ENCODE results near the gene CRTAP.
"Not testable (repeated sequence)": the region's sequence is repeated elsewhere in the genome, so short reads cannot be mapped to it uniquely, and the experiment has no call there.

Gene CRTAP

DNA sequence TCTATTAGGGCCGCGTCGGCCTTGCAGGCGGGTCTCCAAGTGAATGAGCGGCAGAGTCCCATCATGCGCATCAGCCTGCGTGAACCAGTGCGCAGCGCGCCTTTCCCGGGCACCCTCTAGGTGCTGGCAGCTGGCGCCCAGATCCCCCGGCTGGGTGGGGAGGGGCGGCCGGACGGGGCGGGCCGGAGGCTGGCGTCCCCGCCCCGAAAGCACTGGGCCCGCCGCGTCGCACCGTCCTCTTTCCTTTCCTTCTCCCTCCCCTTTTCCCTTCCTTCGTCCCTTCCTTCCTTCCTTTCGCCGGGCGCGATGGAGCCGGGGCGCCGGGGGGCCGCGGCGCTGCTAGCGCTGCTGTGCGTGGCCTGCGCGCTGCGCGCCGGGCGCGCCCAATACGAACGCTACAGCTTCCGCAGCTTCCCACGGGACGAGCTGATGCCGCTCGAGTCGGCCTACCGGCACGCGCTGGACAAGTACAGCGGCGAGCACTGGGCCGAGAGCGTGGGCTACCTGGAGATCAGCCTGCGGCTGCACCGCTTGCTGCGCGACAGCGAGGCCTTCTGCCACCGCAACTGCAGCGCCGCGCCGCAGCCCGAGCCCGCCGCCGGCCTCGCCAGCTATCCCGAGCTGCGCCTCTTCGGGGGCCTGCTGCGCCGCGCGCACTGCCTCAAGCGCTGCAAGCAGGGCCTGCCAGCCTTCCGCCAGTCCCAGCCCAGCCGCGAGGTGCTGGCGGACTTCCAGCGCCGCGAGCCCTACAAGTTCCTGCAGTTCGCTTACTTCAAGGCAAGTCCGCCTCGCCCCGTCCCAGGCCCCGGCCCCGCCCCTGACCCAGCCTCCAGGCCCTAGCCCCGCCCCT, at the start of gene CRTAP:
CRTAP (plus strand) TSS at position 243 of the 850 bp plus-strand sequence; CDS start at position 307, 64 bp downstream.
- peak; percentile 65 for DNase-seq

DNA sequence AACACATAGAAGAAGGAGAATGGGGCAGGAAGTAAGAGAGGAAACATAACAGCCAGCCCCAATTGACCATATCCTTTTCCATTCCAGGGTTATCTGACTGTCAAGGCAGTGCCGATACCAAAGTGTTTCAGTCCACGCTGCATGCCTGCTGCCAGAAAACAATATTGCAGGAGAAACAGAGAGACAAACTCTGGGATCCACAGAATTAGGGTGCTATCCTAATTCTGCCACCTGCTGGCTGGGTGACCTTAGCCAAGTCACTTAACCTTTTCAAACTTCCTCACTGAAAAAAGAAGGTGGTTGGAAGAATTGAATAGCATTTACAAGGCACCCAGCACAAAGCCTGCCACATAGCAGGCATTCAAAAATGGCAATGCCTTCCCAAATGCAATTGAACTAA, 48.9 kb upstream of the CRTAP start:
- DNase-seq: no peak

DNA sequence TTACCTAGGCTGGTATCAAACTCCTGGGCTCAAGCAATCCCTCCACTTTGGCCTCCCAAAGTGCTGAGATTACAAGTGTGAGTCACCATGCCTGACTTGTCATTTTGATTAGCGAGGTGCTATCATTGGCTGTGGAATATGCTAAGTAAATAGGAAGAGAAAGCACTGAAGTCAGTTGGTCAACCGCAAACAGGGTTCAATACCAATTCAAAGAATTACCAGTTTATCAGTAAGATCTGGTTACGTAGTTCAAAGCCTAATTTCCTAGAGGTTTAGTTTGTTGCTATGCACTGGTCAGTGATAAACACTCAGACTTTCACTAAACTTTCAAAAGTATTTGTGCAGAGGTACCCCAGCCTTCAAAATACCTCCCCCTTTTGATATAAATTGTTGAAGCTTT, 46.3 kb upstream of the CRTAP start:
- DNase-seq: no peak

DNA sequence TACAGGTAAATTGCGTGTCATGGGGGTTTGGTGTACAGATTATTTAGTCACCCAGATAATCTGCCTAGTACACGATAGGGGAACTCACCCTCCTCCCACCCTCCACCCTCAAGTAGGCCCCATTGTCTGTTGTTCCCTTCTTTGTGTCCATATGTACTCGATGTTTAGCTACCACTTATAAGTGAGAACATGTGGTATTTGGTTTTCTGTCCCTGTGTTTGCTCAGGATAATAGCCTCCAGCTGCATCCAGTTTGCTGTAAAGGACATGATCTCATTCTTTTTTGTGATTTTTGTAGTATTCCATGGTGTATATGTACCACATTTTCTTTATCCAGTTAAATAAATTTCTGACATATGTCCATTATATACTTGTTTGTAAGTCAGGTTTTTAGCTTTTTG, 44.0 kb upstream of the CRTAP start:
- not testable (repeated sequence) for DNase-seq

DNA sequence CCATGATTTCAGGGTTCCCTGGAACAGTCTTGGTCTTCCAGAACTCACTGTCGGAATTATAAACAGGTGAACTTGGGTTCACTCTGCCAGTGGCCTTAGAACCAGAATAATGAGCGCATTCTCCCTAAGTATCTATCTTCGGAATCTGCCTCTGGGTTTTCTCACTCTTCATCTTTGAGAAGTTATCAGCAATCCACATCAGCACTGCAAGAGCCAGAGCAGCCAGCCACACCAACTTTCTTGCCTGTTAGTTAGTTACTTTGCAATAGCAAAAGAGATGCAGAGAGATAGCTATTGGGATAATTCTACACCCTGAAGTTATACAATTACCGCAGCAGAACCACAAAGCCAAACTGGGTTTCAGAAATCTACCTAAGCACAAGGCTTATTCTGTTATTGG, 42.6 kb upstream of the CRTAP start:
- no peak for DNase-seq

DNA sequence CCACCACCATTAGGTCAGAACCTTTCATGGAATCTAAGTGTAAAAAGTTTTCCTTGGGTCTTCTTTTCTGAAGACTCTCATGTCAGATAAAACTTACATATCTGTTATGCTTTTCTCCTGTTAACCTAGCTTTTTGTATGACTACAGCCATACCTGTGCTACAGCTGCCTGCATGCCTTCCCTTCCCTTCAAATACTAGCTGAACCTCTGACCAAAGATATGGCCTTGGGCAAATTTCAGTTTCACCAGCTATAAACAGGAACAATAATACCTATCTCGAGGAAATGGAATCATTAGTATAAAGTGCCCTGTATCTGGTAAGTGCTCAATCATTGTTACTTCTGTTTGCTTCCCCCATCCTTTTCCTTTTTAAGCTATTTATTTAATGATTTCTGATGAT, 41.9 kb upstream of the CRTAP start:
- no peak for DNase-seq

DNA sequence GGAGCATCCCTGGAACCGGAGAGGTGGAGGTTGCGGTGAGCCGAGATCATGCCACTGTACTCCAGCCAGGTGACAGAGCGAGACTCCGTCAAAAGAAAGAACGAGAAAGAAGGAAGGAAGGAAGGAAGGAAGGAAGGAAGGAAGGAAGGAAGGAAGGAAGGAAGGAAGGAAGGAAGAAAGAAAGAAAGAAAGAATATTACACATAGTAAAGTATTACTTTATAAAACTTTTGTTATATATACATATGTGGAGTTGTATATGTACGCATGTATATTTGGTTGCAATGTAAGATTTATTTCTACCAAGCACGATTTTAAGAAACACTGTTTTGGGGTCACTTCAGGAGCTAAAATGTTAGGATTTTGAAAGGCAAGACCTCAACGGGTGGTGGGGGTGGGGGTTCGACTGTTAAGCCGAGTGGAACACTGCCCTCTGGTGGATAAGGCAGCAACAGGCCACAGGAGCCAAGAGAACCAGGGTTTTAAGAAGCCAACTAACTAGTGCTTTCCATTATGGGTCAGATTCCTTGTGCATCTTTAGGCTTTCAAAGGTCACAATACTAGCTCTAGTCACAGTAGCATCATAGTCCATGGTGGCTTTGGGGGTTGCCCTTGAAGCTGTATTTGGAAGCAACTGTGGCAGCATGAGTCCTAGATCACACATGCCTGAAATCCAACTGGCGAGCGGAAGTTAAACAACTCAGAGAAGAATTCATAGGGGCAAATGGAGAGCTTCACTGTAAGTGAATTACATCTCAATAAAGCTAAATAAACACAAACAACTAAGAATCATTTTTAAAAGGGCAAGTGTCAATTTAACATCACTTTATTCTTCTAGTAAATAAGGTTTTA, 39.4 kb upstream of the CRTAP start:
- no peak for DNase-seq

DNA sequence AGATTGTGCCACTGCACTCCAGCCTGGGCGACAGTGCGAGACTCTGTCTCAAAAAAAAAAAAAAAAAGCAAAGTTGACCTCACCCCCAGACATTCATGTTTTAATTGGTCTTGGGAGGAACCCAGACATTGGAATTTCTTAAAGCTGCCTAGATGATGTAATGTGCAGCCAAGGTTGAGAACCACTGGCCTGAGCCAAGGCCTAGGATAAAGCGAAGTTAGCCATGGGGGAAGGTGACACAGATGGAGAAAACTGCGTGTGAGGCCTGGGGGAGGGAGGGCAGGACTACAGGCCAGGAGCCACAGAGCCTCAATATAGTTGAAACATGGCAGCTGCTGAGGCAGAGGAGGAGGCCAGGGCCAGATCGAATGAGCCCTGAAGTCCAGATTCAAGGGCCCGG, 37.8 kb upstream of the CRTAP start:
- no peak for DNase-seq

DNA sequence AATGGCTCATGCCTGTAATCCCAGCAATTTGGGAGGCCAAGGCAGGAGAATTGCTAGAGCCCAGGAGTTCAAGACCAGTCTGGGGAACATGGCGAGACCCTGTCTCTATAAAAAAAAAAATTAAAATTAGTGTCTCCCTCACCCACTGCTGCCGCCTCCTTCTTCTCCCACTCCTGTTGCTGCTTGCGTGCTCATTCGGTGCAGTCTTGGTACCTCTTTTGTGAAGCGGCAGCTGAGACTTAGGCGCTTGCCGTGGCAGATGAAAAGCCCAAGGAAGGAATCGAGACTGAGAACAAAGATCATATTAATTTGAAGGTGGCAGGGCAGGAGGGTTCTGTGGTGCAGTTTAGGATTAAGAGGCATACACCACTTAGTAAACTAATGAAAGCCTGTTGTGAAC, 36.9 kb upstream of the CRTAP start:
- no peak for DNase-seq

DNA sequence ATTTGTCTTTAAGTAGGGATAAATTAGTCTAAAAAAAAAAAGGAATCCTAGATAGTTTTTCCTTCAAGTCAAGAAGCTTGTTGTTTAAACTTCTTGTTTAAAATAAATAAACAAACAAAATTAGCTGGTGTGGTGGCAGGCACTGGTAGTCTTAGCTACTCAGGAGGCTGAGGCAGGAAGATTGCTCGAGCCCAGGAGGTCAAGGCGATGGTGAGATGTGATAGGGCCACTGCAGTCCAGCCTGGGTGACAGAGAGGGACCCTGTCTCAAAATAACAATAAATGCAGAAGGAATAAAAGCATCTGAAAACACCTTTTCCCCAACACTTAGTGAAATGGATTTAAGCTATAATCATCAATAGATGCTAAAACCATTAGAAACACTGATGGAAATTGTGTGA, 35.8 kb upstream of the CRTAP start:
- DNase-seq: no peak

DNA sequence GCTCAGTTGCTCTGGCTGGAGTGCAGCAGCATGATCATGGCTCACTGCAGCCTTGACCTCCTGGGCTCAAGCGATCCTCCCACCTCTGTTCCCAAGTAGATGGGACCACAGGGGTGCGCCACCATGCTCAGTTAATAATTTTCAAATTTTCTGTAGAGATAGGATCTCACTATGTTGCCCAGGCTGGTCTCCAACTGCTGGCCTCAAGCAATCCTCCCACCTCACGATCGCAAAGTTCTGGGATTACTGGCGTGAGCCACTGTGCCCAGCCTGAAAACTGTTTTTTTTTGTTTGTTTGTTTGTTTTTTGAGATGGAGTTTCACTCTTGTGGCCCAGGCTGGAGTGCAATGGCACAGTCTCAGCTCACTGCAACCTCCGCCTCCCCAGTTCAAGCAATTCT, 34.0 kb upstream of the CRTAP start:
- DNase-seq: not testable (repeated sequence)

DNA sequence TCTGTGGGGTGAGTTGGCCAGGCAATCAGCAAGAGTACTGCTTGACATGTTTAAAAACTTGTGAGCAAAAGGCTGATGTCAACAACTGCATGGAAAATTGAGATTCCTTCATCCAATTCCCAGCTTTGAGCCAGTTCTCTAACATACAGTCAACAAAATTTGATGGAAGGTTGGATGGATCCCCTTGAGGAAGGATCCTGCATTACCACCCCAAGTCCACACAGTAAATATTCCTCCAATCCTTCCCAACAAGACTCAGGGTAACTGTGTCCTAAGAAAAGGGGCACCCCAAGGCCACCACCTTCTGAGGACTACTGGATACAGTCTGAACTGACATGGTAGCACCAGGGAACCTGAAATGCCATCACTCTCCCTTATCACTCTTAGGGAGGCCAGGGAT, 32.0 kb upstream of the CRTAP start:
- DNase-seq: no peak

DNA sequence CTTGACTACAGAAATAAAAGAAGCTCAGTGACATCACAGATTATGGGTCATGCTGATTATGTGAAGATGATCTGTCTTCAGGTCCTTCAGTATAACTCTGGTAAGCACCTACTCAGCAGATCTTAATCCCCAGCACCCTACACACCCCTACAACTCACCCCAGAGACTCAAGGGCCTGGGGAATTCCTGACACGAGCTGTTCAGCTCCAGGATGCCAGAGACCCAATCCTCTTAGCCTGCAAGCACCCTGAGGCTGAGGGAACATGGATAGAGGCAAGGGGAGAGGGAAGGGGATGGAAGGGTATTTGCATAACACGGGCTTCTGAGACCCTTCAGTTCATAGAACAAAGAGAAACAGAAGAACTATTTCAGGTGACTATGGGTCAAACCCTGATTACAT, 29.9 kb upstream of the CRTAP start:
- DNase-seq: no peak

DNA sequence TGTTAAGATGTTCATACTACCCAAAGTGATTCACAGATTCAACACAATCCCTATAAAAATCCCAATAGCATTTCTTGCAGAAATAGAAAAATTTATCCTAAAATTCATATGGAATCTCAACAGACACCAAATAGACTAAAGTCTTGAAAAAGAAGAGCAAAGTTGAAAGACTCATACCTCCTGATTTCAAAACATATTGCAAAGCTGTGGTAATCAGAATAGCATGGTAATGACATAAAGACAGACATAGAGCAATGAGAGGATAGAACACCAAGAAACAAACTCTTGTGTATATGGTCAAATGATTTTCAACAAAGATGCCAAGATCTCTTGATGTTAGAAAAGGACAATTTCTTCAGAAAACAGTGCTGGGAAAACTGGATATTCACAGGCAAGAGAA, 25.1 kb upstream of the CRTAP start:
- DNase-seq: no peak

DNA sequence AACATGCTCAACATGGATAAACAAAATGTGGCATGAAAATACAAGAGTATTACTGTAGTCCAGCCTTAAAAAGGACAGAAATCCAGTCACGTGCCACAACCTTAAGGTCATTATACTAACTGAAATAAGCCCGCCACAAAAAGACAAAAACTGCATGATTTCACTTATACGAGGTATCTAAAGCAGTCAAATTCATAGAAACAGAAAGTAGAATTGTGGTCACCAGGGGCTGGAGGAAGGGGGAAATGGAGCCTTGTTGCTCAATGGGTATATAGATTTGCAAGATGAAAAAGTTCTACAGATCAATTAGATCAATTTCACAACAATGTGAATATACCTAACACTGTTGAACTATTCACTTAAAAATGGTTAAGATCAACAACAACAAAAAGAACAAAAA, 24.3 kb upstream of the CRTAP start:
- DNase-seq: no peak

DNA sequence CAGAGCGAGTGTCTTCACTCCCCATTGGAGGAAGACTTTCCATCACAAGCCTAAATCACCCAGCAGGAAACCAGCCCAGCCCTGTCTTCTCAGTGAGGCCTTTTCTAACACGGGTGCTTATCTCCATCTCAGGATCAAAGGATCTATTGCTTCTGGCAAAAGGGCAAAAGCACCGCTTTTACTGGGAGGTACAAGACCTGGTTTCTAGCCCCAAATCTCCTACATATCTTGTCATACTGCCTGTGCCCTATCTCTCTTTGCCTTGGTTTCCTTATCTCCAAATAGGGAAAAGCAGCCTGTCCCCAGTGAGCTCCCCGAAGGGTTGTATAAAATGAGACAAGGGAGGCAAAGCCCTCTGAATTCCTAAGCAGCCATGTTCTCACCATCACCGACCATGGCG, 22.1 kb upstream of the CRTAP start:
- DNase-seq: no peak

DNA sequence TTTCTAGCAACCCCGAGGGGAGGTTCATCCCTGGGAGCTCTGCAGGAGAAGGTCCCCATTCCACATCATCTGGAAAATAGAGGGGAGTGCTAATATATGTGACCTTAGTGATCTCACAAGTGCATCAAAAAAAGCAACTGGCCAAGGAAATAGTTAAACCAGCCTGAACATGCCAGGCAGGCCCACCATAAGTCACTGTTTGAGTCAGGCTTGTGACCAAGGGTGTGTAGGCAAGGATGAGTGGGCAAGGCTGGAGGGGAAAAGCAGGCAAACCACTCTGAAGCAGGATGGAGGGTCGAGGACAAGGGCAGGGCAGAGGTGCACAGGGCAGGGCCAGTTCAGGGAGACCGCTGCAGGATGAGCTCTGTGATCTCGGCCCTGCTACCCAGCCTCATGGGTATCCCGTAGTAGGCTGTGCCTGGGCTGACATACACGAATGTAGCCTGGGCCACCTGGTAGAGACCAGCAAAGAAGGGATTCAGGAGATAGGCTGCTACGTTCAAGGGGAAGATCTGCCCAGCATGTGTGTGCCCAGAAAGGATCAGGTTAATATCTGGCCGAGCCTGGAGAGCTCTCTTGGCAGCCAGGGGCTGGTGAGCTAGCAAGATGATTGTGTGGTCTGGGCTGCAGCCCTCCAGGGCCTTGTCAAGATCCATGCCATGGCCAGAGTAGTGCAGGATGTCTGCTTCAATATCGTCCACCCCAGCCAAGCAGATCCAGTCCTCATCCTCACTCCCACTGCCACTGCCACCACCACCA, 21.1 kb upstream of the CRTAP start:
- no peak for DNase-seq

DNA sequence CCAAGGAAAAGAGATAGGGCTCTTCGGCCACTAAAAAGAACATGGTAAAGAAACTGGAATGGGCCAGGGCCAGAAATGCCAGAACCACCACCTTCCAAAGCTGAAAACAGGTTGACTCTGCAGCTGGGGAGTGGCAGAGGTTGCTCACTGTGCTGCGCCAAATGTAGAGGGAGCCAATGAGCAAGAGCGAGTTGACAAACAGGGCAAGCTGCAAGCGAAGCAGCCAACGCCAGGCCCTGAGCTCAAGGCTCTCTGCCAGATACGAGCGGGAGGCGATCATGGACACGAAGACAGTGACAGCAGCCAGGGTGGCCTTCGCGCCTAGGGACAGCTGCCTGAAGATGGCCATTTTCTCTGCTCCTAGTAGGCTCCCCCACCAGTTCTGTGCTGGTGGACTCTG, 20.0 kb upstream of the CRTAP start:
- DNase-seq: no peak

DNA sequence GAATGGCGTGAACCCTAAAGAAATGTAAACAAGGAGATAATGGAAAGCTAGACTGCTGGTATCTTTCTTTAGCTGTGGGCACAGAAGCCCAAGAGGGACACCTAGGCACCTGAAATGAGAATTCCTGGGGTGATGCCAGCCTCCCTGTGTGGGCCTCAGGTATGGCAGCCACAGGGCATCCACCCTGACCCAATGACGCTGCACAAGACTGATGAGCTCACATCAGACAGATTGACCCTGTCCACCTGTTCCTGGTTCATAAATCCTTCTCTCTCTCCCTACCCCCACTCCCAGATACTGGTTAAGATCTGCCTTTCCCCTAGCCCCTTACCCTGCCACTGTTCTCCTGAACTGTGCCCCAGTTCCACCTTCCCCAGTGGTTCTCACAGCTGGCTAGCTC, 18.4 kb upstream of the CRTAP start:
- no peak for DNase-seq

DNA sequence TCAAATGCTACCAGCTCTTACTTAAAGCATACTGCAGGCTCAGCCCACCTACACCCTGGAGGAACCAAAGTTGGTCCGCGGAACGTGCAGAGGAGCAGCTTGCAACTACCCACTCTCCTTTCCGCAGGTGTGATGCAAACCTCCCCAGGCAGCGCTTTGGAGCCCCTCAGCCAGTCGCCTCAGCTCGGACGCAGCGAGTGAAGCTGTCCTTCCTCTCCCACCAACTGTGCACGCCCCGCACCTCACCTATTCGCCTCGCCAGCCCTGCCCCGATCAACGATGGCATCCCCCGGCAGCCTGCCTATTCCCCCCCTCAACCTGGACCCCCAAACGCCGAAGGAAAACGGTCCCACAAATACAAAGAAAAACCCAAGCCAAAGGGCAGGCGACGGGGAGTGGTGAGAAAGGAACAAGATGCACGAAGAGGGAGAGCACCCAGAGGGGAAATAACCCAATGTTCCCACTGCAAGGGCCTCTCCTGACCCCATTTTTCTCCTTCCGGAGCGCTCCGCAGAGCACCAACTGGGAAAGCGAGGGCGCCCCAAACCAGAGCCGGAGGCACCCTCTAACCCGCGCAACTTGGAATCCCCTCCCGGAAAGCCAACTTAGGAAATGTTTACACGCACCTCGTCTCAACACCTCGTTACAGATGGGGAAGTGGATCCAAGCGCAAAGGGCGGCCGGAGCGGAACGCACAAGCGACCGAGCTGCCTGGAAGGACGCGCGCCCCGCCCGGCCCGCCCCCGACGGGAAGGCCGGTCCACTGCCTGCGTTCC, 17.5 kb upstream of the CRTAP start:
- DNase-seq: no peak

DNA sequence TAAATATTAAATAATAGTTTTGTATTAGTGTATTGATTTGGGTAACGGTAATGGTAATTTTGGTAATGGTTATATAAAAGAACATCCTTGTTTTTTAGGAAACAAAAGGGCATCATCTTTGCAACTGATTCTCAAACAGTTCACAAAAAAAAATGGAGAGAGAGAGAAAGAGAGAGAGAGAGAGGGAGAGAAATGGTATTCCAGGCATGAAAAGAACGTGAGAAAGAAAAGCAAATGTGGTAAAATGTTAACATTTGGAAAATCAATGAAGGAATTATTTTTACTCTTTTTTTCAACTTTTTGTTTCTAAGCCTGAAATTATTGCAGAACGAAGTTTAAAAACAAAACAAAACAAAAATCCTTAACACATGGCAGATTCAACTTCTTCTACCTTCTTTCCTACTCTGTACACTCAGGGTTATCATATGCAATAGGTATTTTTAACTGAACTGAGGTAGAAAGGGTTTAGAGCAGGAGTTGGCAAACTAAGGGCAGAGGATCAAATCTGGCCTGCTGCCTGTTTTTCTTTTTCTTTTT, 14.6 kb upstream of the CRTAP start:
- no peak for DNase-seq

DNA sequence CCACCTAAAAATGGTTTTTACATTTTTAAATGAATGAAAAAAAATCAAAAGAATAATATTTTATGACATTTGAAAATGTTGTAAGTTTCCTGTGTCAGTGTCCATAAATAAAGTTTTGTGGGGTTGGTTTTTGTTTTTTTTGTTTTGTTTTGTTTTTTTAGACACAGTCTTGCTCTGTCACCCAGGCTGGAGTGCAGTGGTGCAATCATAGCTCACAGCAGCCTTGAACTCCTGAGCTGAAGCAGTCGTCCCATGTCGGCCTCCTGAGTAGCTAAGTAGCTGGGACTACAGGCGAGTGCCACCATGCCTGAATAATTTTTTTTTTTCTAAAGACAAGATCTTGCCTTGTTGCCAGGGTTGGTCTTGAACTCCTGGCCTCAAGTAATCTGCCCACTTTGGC, 14.1 kb upstream of the CRTAP start:
- no peak for DNase-seq

All from NCI-H1048 (cell line).